OCI-LY3 (cell line): ENCODE data around the gene SLC2A13.

Experiments
- H2AFZ ChIP-seq: fragments of 200-600, 300-600 bp; shearing (Covaris generic); 2 replicates; pipeline ENCODE4 v1.6.0; 2014; ENCODE audit warnings: antibody characterized with exemption, low read depth, low read length
- H3K27ac ChIP-seq: fragments of 200-600, 300-600 bp; sonication (generic); 2 replicates; pipeline ENCODE4 v1.5.1; 2014; ENCODE audit warnings: mild to moderate bottlenecking, low read length, moderate library complexity, mixed read lengths
- H3K27me3 ChIP-seq: fragments of 200-600, 300-600 bp; sonication (generic); 2 replicates; pipeline ENCODE4 v1.6.1; 2014; ENCODE audit warnings: low read depth, low read length, mixed read lengths
- H3K36me3 ChIP-seq: fragments of 200-600, 300-600 bp; sonication (generic); replicated peaks from 2 replicates; pipeline ENCODE3; 2014; ENCODE audit warnings: low read depth, low read length, mixed read lengths
- H3K4me1 ChIP-seq: fragments of 300-600, 200-600 bp; sonication (generic); 2 replicates; pipeline ENCODE4 v1.6.1; 2014; ENCODE audit warnings: low read length, mixed read lengths
- H3K4me2 ChIP-seq: fragments of 200-600, 300-600 bp; sonication (generic); 2 replicates; pipeline ENCODE4 v1.6.1; 2014; ENCODE audit warnings: low read length, mixed read lengths
- H3K4me3 ChIP-seq: fragments of 300-600, 200-600 bp; sonication (generic); 2 replicates; pipeline ENCODE4 v1.5.1; 2014; ENCODE audit warnings: antibody characterized with exemption, mild to moderate bottlenecking, low read length, moderate library complexity
- H3K79me2 ChIP-seq: fragments of 300-600, 200-600 bp; shearing (Covaris generic); 2 replicates; pipeline ENCODE4 v1.6.1; 2014; ENCODE audit warnings: mild to moderate bottlenecking, low read length, mixed read lengths
- H3K9ac ChIP-seq: fragments of 300-600, 200-600 bp; shearing (Covaris generic); 2 replicates; pipeline ENCODE4 v1.6.0; 2014; ENCODE audit warnings: mild to moderate bottlenecking, low read length, moderate library complexity
- H3K9me3 ChIP-seq: fragments of 200-600, 300-600 bp; shearing (Covaris generic); 2 replicates; pipeline ENCODE4 v1.6.1; 2014; ENCODE audit warnings: low read length, mixed read lengths; ENCODE audit not compliant: insufficient read depth
- H4K20me1 ChIP-seq: fragments of 200-600, 300-600 bp; sonication (generic); 2 replicates; pipeline ENCODE4 v1.6.1; 2016; ENCODE audit warnings: low read length, mixed read lengths; ENCODE audit not compliant: insufficient read depth
- CTCF ChIP-seq: fragments of 200-600, 300-600 bp; sonication (generic); IDR thresholded peaks from 2 replicates; pipeline ENCODE4 v1.5.1; 2014; ENCODE audit warnings: antibody characterized with exemption, low read length, low read depth
- EZH2phosphoT487 ChIP-seq: fragments of 200-600 bp; shearing (Covaris generic); IDR thresholded peaks from 2 replicates; pipeline ENCODE4 v1.6.1; 2018; ENCODE audit warnings: antibody characterized with exemption, mixed run types, low read depth

The SLC2A13 gene

GRCh38 chr12:39915249-39915648, 190.6 kb downstream of the SLC2A13 start:
- no peaks in the 10 kb centered on the region for H3K36me3 ChIP-seq
- H4K20me1 ChIP-seq = no peaks in the 10 kb centered on the region
- H3K4me2 ChIP-seq = no peak overlapping the region
- no peaks in the 10 kb centered on the region for H3K9me3 ChIP-seq
- H3K27ac ChIP-seq = no peak overlapping the region
- no peaks in the 10 kb centered on the region for H3K79me2 ChIP-seq
- no peaks in the 10 kb centered on the region for H3K4me1 ChIP-seq
- no peak for TF ChIP-seq EZH2phosphoT487
- no peak for TF ChIP-seq CTCF
- H3K9ac ChIP-seq = no peak overlapping the region
- no peak overlapping the region for H3K4me3 ChIP-seq
- no peak overlapping the region for H2AFZ ChIP-seq
- no peaks in the 10 kb centered on the region for H3K27me3 ChIP-seq

GRCh38 chr12:39912211-39912980, 193.5 kb downstream of the SLC2A13 start:
- H3K79me2 ChIP-seq = no peaks in the 10 kb centered on the region
- H3K4me2 ChIP-seq = no peak overlapping the region
- no peak overlapping the region for H3K9ac ChIP-seq
- no peak overlapping the region for H3K27ac ChIP-seq
- no peak overlapping the region for H2AFZ ChIP-seq
- no peaks in the 10 kb centered on the region for H4K20me1 ChIP-seq
- no peaks in the 10 kb centered on the region for H3K9me3 ChIP-seq
- H3K36me3 ChIP-seq = no peaks in the 10 kb centered on the region
- no peak for TF ChIP-seq CTCF
- TF ChIP-seq EZH2phosphoT487 = no peak
- no peak overlapping the region for H3K4me3 ChIP-seq
- no peaks in the 10 kb centered on the region for H3K4me1 ChIP-seq
- H3K27me3 ChIP-seq = no peaks in the 10 kb centered on the region

GRCh38 chr12:39906237-39906636, 199.6 kb downstream of the SLC2A13 start:
- H3K9me3 ChIP-seq = no peaks in the 10 kb centered on the region
- no peaks in the 10 kb centered on the region for H4K20me1 ChIP-seq
- H2AFZ ChIP-seq = no peak overlapping the region
- H3K27ac ChIP-seq = no peak overlapping the region
- H3K27me3 ChIP-seq = no peaks in the 10 kb centered on the region
- H3K4me3 ChIP-seq = no peak overlapping the region
- H3K36me3 ChIP-seq = no peaks in the 10 kb centered on the region
- no peaks in the 10 kb centered on the region for H3K79me2 ChIP-seq
- H3K4me1 ChIP-seq = no peaks in the 10 kb centered on the region
- H3K9ac ChIP-seq = no peak overlapping the region
- TF ChIP-seq CTCF = no peak
- TF ChIP-seq EZH2phosphoT487 = no peak
- no peak overlapping the region for H3K4me2 ChIP-seq

- no peaks in the 10 kb centered on the region for H3K4me1 ChIP-seq
- no peak overlapping the region for H3K27ac ChIP-seq
- no peak overlapping the region for H2AFZ ChIP-seq
- no peak overlapping the region for H3K4me3 ChIP-seq
- H3K4me2 ChIP-seq = no peak overlapping the region
- no peaks in the 10 kb centered on the region for H3K27me3 ChIP-seq
- H3K79me2 ChIP-seq = no peaks in the 10 kb centered on the region
- no peaks in the 10 kb centered on the region for H3K36me3 ChIP-seq
- no peaks in the 10 kb centered on the region for H3K9me3 ChIP-seq
- no peaks in the 10 kb centered on the region for H4K20me1 ChIP-seq
- TF ChIP-seq CTCF = no peak
- no peak for TF ChIP-seq EZH2phosphoT487
- no peak overlapping the region for H3K9ac ChIP-seq
These were observed 200.7 kb downstream of the SLC2A13 start for GRCh38 chr12:39905152-39905551.
